ENCODE data around the gene MAPK11. TPM values are rescaled to one million over a fixed set of nuclear protein-coding genes. Genes with fewer than 3 reads are reported as not detected.

Gene MAPK11
- total and polyA plus RNA-seq, 2 donors (not counting 1 experiment from before 2014, with no cell fraction given) = 2.6 to 7.6 TPM

DNA sequence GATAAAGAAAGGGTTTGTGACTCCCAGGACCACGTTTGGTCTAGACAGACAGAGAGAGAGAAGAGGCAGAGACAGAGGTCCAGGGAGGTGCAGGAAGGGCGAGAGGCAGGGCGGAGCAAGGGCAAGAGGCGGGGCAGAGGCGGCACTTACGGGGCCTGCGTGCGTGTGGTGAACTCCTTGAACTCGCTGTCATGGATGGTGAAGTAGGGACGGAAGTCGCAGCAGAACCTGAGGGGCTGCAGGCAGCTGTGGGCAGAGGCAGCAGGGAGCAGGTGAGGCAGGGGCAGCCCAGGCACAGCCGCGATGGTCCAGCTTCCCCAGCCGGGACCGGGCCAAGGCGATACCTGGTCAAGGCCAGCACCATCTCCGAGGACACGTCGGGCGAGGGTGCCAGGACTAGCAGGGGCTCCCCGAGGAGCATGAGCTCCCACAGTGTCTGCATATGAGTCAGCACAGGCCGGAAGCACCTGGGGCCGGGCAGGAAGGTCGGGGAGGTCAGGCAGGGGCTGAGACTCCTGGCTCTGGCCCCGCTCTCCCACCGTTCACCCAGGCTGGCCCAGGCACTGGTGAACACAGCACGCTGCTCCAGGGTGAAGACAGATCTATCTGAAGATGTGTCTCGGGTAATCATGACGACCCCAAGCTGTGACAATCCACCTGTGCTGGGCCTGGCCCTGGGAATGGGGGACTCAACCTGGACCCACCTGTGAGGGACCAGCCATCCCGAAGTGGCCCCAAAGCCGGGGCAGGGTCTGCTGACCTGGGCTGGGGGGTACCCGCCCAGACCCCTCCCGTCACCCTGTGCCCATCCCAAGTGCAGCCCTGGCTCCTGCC lies 44.5 kb upstream of the MAPK11 start:
- Histone ChIP-seq H4K20me1 (ENCODE audit: control insufficient read depth, extremely low read depth, insufficient read depth, low read length) (no peaks in the 10 kb centered on the region), H3K4me3 (replicated peaks in 1 of 4; ENCODE audit: control extremely low read depth in 1 of 4, insufficient read depth in 1 of 4, low read depth in 3 of 4, low read length in 4 of 4) (no peak overlapping the region), H2AFZ (ENCODE audit: low read length) (no peak overlapping the region), H3K4me1 (ENCODE audit: control insufficient read depth, extremely low read depth, insufficient read depth, low read length) (no peaks in the 10 kb centered on the region), H3K27me3 (ENCODE audit: control insufficient read depth, insufficient read depth, low read length) (no peaks in the 10 kb centered on the region), H3K9me3 (ENCODE audit: control insufficient read depth, insufficient read depth, low read depth, low read length) (no peaks in the 10 kb centered on the region), H3K27ac (ENCODE audit: insufficient read depth, low read length) (no peak overlapping the region), H3K9ac (ENCODE audit: insufficient read depth, low read length) (no peak overlapping the region), H3K4me2 (ENCODE audit: extremely low read depth, insufficient read depth, low read length) (no peak overlapping the region), H3K79me2 (ENCODE audit: control insufficient read depth, insufficient read depth, low read length) (no peaks in the 10 kb centered on the region), H3K36me3 (ENCODE audit: control insufficient read depth, insufficient read depth, low read length) (no peaks in the 10 kb centered on the region)
- no peak for TF ChIP-seq EZH2 (IDR thresholded peaks at IDR 0.05; ENCODE audit: low read length, missing control alignments)
- TF ChIP-seq, protein P1, sequence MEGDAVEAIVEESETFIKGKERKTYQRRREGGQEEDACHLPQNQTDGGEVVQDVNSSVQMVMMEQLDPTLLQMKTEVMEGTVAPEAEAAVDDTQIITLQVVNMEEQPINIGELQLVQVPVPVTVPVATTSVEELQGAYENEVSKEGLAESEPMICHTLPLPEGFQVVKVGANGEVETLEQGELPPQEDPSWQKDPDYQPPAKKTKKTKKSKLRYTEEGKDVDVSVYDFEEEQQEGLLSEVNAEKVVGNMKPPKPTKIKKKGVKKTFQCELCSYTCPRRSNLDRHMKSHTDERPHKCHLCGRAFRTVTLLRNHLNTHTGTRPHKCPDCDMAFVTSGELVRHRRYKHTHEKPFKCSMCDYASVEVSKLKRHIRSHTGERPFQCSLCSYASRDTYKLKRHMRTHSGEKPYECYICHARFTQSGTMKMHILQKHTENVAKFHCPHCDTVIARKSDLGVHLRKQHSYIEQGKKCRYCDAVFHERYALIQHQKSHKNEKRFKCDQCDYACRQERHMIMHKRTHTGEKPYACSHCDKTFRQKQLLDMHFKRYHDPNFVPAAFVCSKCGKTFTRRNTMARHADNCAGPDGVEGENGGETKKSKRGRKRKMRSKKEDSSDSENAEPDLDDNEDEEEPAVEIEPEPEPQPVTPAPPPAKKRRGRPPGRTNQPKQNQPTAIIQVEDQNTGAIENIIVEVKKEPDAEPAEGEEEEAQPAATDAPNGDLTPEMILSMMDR (conservative IDR thresholded peaks at IDR 0.05 in 1 of 2, IDR thresholded peaks at IDR 0.05 in 1 of 2; ENCODE audit: low read depth in 1 of 2, low read length in 2 of 2) = no peak
- DNase-seq (ENCODE audit: low read depth in 2 of 2) = no peak

DNA sequence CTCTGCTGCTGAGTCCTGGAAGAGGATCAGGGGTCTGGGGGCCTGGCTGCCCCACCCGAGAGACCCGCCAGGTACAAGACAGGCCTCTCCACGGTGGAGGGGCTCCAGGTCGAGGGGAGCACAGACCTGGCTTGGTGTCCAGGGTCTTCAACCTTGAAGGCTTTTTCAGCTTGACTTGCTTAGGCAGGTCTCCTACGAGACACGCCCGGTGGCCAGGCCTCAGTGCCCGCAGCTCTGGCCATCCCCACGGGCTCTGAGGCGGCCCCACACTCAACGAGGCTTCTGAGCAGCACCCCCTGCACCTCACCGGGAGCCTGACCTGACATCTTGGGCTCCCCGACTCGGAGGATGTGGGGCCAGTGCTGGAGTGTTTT lies 43.9 kb upstream of the MAPK11 start:
- Histone ChIP-seq H3K36me3 (ENCODE audit: control insufficient read depth, insufficient read depth, low read length) (no peaks in the 10 kb centered on the region), H2AFZ (ENCODE audit: low read length) (no peak overlapping the region), H3K9ac (ENCODE audit: insufficient read depth, low read length) (no peak overlapping the region), H3K4me3 (replicated peaks in 1 of 4; ENCODE audit: control extremely low read depth in 1 of 4, insufficient read depth in 1 of 4, low read depth in 3 of 4, low read length in 4 of 4) (no peak overlapping the region), H4K20me1 (ENCODE audit: control insufficient read depth, extremely low read depth, insufficient read depth, low read length) (no peaks in the 10 kb centered on the region), H3K27ac (ENCODE audit: insufficient read depth, low read length) (no peak overlapping the region), H3K4me1 (ENCODE audit: control insufficient read depth, extremely low read depth, insufficient read depth, low read length) (peaks cover 4% of the 10 kb centered on the region), H3K4me2 (ENCODE audit: extremely low read depth, insufficient read depth, low read length) (no peak overlapping the region), H3K27me3 (ENCODE audit: control insufficient read depth, insufficient read depth, low read length) (no peaks in the 10 kb centered on the region), H3K79me2 (ENCODE audit: control insufficient read depth, insufficient read depth, low read length) (no peaks in the 10 kb centered on the region), H3K9me3 (ENCODE audit: control insufficient read depth, insufficient read depth, low read depth, low read length) (no peaks in the 10 kb centered on the region)
- DNase-seq (ENCODE audit: low read depth in 2 of 2) = no peak
- TF ChIP-seq, protein P1 (conservative IDR thresholded peaks at IDR 0.05 in 1 of 2, IDR thresholded peaks at IDR 0.05 in 1 of 2; ENCODE audit: low read depth in 1 of 2, low read length in 2 of 2) = no peak
- TF ChIP-seq EZH2 (IDR thresholded peaks at IDR 0.05; ENCODE audit: low read length, missing control alignments) = no peak

DNA sequence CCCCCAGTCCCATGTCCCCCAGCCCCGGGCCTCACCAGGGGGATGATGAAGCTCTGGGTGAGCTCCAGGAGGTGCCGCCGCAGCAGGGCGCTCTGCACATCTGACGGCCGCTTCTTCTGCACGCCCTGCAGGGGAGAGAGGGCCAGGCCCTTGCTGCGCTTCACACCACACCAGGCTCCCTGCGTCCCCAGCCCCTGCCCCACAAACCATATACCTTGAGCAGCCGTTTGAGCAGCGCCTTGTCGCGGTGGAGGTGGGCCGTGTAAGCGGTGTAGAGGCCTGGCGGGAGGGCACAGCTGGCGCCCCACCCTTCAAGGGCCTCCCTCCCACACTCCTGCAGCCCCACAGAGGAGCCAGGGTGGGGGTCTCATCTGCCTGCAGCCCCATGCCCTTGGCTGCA lies 43.4 kb upstream of the MAPK11 start:
- TF ChIP-seq, protein P1 (conservative IDR thresholded peaks at IDR 0.05 in 1 of 2, IDR thresholded peaks at IDR 0.05 in 1 of 2; ENCODE audit: low read depth in 1 of 2, low read length in 2 of 2) = no peak
- no peak for TF ChIP-seq EZH2 (IDR thresholded peaks at IDR 0.05; ENCODE audit: low read length, missing control alignments)
- peaks cover 8% of the 10 kb centered on the region for H3K4me1 ChIP-seq (ENCODE audit: control insufficient read depth, extremely low read depth, insufficient read depth, low read length)

More for the DNA sequence above, 43.4 kb upstream of the MAPK11 start:
- no peak overlapping the region for H3K4me2 ChIP-seq (ENCODE audit: extremely low read depth, insufficient read depth, low read length)
- H3K4me3 ChIP-seq (replicated peaks in 1 of 4; ENCODE audit: control extremely low read depth in 1 of 4, insufficient read depth in 1 of 4, low read depth in 3 of 4, low read length in 4 of 4) = no peak overlapping the region
- no peaks in the 10 kb centered on the region for H3K36me3 ChIP-seq (ENCODE audit: control insufficient read depth, insufficient read depth, low read length)
- H3K27me3 ChIP-seq (ENCODE audit: control insufficient read depth, insufficient read depth, low read length) = no peaks in the 10 kb centered on the region
- no peak for DNase-seq (ENCODE audit: low read depth in 2 of 2)
- no peak overlapping the region for H3K27ac ChIP-seq (ENCODE audit: insufficient read depth, low read length)
- H2AFZ ChIP-seq (ENCODE audit: low read length) = no peak overlapping the region
- H3K9ac ChIP-seq (ENCODE audit: insufficient read depth, low read length) = no peak overlapping the region
- H4K20me1 ChIP-seq (ENCODE audit: control insufficient read depth, extremely low read depth, insufficient read depth, low read length) = no peaks in the 10 kb centered on the region
- no peaks in the 10 kb centered on the region for H3K9me3 ChIP-seq (ENCODE audit: control insufficient read depth, insufficient read depth, low read depth, low read length)
- H3K79me2 ChIP-seq (ENCODE audit: control insufficient read depth, insufficient read depth, low read length) = no peaks in the 10 kb centered on the region

All from fibroblast of lung (primary cell).